Amniotic epithelial cell (primary cell): ENCODE measurements around the gene GARRE1.
"Not testable (repeated sequence)": the region's sequence is repeated elsewhere in the genome, so short reads cannot be mapped to it uniquely, and the experiment has no call there.

ENCODE experiments used
- DNase-seq: peaks from one replicate; pipeline ENCODE4 v3.0.0-alpha.2; 2010; ENCODE audit warnings: low read depth

The GARRE1 gene, protein sequence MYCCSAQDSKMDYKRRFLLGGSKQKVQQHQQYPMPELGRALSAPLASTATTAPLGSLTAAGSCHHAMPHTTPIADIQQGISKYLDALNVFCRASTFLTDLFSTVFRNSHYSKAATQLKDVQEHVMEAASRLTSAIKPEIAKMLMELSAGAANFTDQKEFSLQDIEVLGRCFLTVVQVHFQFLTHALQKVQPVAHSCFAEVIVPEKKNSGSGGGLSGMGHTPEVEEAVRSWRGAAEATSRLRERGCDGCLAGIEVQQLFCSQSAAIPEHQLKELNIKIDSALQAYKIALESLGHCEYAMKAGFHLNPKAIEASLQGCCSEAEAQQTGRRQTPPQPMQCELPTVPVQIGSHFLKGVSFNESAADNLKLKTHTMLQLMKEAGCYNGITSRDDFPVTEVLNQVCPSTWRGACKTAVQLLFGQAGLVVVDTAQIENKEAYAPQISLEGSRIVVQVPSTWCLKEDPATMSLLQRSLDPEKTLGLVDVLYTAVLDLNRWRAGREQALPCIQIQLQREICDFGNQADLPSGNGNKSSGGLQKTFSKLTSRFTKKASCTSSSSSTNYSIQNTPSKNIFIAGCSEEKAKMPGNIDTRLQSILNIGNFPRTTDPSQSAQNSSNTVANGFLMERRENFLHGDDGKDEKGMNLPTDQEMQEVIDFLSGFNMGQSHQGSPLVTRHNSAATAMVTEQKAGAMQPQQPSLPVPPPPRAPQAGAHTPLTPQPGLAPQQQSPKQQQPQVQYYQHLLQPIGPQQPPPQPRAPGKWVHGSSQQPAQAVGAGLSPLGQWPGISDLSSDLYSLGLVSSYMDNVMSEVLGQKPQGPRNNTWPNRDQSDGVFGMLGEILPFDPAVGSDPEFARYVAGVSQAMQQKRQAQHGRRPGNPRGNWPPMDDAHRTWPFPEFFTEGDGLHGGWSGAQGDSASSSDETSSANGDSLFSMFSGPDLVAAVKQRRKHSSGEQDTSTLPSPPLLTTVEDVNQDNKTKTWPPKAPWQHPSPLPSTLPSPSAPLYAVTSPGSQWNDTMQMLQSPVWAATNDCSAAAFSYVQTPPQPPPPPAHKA (N-terminal part only)

DNA sequence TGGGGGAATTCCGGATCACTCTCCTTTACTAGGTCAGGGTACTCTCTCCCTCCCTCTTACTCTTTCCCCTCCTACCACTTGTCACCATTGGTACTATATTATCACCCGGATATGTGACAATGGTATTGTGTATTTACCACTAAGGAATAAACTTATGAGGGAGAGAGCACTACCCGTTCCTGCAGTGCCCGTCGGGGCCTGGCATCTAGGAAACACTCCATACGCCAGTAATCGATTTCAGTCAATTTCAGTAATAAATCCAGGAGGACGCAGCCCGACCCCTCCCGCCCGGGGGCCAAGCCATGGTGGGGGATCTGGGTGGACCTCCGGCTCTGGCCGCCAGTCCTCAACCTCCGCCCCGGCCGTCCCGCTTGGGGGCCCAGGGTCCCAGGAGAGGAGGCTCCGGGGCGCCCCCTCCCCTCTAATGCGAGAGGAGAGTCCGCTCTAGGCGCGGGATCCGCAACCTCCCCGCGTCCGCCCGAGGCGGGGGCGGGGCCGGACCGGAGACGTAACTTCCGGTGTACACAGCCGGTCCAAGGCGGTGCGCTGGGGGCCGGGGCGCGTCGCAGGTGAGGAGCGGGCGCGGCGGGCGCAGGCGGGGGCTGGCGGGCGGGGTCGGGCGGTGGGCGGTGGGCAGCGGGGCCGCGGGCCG lies at the start of gene GARRE1:
TSS of gene GARRE1 (plus strand) at position 509 of the 652 bp plus-strand sequence. CDS start 45,920 bp downstream, outside the sequence.
- peak; percentile 47 for DNase-seq

DNA sequence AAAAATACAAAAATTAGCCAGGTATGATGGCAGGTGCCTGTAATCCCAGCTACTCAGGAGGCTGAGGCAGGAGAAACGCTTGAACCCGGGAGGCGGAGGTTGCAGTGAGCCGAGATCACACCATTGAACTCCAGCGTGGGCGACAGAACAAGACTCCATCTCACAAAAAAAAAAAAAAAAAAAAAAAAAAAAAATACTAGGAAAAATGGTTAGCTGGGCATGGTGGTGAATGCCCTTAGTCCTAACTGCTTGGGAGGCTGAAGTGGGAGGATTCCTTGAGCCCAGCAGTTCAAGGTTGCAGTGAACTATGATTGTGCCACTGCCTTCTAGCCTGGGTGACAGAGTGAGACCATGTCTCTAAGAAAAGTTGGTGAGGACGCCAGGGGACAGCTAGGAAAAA lies 49.0 kb upstream of the GARRE1 start:
- DNase-seq: not testable (repeated sequence)

DNA sequence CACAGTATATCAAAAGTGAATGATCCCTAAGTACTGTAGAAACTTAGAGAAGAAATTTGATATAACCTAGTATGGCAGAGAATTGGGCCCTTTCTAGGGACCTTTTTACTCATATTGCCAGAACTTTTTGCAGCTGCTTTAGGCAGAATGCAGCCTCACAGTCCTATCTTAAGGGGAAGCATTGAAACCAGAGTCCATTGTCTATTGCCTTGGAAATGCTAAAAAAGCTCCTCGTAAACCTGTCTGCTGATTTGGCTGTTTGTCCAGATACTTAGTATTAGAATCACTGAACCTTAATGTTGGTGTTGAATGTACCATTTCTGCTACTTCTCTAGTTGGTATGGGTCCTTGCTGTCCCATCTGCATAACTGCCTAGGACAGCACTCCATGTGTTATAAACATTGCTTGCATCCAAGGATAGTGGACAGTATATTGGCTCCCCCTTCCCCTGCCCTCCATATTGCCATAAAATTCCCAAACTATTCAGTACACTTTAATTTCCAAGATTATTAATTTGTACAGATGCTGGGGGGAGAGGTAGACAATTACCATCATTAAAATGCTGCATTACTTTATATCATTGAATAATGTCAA lies 46.0 kb upstream of the GARRE1 start:
- no peak for DNase-seq

DNA sequence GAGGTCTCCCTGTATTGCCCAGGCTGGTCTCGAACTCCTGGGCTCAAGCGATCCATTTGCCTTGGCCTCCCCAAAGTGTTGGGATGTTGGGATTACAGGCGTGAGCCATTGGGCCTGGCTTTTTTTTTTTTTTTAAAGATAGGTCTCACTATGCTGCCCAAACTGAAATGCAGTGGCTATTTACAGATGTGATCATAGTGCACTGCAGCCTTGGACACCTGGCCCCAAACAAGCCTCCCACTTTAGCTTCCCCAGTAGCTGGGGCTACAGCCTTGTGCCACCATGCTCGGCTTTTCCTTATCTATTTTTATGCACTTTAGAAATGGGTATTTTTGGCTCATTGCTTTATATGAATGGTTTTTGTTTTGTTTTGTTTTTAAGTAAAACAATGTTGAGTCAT lies 44.6 kb upstream of the GARRE1 start:
- no peak for DNase-seq

DNA sequence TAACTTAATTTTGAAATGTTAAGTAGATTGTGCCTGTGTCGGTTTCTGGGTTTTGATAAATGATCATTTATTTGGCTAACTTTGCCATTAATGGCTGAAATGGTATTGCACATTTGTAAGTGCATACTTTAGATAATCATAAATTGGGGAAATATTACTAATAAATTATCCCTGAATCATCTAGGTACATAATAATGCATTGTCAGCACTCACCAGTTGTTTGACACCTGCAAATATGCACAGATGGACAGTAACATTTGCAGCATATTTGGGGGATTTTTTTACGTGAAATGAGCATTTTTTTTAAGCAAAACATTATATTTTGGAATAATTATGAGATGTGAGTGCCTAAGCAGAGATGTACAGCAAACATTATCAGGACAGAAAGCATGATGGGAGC lies 41.1 kb upstream of the GARRE1 start:
- DNase-seq: no peak

DNA sequence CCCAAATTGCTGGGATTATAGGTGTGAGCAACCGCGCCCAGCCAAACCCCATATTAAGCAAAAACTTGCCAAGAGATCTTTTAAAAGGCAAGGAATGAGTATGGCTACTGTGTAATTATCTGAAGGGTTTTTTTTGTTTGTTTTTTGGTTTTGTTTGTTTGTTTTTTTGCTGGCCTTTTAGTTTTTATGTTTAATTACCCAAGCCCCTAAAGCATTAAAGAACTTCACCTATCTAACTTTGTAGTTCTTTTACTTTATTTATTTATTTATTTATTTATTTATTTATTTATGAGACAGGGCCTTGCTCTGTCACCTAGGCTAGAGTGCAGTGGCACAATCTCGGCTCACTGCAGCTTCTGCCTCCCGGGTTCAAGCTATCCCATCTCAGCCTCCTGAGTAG lies 40.3 kb upstream of the GARRE1 start:
- no peak for DNase-seq

DNA sequence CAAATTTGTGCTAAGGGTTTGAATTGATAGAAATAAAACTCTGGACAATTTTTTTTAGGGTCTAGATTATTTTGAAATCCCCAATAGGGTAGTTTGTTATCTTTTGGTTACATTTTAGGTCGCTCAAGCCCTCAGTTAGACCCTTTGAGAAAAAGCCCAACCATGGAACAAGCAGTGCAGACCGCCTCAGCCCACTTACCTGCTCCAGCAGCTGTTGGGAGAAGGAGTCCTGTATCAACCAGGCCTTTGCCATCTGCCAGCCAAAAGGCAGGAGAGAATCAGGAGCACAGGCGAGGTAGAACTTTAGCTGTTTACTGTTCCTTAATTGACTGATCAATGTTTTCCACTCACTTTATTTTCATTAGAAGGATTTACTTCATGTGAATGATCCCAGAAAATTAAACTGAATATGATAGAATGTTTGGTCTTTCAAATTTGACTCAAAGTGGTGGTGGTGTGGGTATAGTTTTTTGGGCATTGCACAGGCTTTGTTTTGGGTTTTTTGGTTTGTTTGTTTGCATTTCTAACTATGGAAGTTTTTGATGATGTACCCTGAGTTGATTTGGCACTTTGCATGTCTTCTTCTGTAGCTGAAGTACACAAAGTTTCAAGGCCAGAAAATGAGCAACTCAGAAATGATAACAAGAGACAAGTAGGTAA lies 39.2 kb upstream of the GARRE1 start:
- DNase-seq: no peak

DNA sequence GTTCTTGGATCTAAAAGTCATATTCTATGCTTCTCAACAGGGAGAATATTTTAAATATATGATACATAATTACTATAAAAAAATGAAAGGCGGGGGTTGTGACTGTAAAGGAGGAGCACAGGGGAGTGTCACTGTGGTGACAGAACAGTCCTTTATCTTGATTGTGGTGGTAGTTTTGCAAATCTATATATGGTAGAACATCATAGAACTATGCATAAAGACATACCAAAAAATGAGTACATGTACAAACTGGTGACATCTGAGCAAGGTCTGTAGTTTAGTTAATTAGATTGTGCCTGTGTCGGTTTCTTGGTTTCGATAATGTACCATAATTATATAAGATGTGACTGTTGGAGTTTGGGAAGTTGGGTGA lies 38.7 kb upstream of the GARRE1 start:
- no peak for DNase-seq

DNA sequence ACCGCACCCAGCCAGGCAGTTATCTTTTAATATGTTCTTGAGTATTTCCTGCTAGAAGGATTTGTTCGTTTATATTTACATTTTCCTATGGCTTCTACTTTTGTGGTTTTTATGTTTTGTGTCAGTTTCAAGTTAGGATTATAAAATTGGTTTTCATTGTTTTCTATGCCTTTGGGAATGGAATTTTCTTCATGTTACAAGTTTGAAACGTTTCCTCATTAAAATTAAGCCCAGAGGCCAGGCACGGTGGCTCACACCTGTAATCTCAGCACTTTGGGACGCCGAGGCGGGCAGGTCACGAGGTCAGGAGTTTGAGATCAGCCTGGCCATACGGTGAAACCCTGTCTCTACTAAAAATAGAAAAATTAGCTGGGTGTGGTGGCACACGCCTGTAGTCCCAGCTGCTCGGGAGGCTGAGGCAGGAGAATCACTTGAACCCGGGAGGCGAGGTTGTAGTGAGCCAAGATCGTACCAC lies 37.6 kb upstream of the GARRE1 start:
- DNase-seq: not testable (repeated sequence)

DNA sequence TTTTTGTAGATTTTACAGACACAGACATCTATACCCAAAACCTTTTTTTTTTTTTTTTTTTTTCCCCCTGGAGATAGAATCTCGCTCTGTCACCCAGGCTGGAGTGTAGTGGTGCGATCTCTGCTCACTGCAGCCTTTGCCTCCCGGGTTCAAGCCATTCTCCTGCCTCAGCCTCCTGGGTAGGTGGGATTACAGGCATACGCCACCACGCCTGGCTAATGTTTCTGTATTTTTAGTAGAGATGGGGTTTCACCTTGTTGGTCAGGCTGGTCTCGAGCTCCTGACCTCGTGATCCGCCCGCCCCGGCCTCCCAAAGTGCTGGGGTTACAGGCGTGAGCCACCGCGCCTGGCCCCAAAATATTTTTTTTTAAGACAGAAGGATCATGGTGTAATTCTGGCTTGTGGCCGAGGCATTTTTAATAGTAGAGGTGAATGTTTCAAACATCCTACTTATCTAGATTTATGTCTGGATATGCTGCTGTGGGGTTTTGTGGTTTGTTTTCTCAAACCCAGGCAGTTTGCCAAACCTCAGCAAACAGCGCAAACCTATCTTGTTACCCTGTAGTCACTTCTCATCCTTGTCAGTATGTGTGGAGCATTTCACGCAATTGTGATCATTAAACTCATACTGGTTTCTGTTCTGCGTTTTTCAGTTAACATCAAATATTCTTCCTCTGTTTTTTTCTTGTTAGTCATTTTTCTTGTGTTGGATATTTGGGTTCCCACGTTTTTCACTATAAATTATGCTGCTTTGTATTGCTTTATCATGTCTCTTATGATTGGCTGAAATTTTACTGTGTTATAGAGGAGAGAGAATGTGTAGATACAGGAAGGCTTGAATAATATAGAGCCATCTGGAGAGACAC lies 36.2 kb upstream of the GARRE1 start:
- peak; percentile 99 for DNase-seq

DNA sequence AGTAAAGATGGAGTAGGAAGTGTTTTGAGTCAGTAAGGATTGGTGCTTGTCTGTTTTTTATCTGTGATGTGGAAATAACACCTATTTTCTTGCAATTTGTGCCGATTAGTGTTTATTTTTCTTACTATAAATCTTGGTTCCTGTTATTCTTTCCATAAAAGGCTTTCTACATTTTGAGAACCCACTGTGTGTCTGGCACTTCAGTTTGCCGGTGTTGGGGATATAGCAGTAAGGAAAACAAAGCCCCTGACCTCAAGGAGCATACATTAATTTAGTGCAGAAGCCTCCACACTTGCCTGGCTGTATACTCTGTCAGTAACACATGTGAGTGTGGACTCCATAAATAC lies 35.6 kb upstream of the GARRE1 start:
- no peak for DNase-seq

DNA sequence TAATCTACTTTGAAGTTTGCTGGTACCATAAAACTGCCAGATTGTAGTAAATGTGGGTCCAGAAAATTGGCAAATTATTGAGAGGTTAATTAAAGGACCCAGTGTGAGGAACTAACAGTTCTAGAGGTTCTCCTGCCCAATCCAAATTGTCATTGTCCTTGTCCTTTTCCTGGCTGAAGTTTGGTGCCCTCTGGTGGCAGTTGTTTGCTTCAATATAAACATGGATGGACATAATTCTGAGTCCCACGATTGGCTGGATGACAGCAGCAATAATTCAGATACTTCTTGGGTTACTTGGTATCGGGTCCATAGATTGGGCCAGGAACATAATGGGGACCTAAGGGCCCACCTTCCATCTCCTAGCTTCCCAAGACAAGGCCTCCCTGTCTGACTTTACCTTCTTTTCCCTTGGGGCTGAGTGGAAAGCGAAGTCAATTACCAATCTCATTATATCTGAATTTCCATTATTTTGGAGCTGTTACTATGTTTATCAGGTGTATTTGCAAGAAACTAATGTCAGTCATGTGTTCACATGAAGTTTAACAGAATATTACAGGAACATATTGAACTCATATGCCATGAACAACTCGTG lies 33.8 kb upstream of the GARRE1 start:
- DNase-seq: peak; percentile 37

DNA sequence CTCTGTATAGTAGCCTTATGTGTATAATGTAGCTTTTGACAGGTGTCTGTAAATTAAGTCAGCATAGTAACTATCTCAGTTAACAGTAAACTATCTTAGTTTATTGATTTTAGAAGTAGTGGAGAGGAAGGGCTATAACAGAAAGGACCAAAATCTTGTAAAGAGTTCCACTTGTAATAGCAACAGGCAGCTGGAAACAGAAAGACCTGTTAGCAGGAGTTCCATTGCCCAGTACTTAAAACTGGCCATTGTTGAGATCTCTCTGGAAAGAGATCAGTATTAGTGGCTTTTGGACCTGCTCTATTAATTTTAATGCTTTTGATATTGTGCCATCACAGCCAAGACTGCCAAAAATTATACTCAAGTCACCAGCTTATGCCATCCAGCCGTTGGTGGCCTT lies 32.0 kb upstream of the GARRE1 start:
- DNase-seq: no peak

DNA sequence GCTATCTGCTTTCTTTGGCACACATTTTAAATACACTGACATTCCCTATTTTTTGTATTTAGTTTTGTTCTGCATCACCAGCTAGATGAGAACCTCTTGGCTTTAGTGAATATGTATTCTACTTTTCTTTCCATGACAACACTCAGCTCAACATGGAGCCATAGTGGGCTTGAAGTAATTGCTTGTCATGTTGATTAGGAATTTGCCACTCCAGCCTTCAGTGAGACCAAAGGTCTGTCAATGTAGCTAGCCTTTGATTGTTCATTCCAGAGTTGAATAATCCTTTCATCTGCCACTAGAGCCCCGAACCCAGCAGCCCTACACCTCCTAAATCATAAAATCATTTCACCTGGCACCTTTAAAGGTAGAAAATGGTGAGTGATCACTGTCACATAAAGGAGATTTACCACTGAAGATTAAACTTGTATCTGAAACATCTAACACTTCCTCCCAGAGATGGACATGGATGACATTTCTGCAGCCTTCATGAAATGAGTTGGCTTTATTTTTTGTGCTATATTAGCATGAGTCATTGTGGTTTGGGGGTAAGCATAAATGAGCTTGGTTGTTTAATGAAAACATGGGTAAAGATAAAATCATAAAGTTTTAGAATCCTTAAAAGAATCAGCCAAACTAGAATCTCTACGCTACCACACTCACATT lies 29.2 kb upstream of the GARRE1 start:
- DNase-seq: peak; percentile 71

DNA sequence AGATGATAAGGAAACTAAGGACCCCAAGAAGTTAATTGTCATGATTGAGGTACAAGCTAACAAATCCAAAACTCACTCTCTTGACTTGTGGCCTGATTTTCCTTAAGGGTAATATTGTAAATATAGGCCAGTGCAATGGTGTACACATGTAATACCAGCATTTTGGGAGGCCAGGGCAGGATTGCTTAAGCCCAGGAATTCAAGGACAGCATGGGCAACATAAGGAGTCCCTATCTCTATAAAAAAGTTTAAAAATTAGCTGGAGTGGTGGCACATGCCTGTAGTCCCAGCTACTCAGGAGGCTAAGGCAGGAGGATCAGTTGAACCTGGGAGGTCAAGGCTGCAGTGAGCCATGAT lies 28.7 kb upstream of the GARRE1 start:
- DNase-seq: peak; percentile 41

DNA sequence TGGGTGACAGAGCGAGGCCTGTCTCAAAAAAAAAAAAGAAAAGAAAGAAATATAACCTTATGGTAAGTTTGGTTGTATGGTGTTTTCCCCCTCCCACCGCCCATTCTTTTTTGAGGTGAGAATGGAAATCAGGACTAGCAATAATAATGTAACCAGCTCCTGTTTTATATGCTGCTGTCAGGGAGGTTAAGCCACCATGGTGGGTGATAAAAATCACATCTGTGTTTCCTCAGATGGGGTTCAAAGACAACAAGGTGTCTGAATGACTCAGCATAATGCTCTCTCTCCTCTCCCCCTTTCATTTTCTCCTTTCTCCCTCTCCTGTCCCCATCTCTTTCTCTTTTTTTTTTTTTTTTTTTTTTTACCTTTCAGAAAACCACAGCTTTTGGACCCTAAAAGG lies 28.3 kb upstream of the GARRE1 start:
- peak; percentile 38 for DNase-seq

DNA sequence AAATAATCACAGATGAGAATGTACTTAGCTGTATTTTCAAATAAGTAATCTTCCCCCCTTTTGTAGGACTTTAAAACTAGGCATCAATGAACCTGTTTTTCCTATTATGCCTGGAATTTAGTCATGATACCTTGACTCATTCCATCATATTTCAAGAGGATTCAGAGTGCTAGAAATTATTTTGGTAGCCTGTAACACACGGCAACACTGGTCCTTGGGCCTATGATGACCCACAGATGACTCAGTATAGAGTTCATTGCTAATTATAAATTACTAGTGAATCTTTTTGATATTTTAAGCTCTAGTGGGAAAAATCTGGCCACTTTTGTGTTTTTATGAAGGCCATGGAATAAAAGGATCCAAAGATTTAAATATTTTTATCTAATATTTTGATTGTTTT lies 26.0 kb upstream of the GARRE1 start:
- peak; percentile 12 for DNase-seq

DNA sequence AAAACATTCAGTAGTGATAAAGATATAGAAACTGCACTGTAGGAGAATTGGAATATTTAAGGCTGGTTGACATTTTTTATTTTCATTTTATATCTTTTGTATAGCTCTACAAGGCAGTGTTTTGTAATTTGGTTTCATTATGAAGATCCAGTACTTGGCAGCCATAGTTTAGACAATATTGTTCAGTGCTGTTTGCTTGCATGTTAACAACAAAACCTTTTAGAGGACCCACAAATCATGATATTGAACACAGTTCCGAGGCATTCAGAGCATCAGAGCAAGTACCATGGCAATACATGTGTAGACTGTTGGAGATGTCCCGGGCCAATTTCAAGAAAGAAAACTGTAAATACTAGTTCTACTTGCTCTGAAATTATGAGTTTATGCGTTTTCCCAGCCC lies 25.6 kb upstream of the GARRE1 start:
- DNase-seq: no peak

DNA sequence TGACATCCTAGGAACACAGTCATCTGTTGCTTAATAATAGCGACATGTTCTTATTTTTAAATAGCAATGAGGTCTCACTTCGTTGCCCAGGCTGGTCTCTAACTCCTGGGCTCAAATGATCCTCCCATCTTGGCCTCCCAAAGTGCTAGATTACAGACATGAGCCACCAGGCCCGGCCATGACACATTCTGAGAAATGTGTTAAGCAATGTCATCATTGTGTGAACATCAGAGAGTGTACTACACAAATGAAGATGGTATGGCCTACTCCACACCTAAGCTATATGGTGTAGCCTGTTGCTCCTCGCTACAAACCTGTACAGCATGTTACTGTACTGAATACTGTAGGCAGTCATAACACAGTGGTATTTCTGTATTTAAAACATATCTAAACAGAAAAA lies 24.6 kb upstream of the GARRE1 start:
- no peak for DNase-seq

DNA sequence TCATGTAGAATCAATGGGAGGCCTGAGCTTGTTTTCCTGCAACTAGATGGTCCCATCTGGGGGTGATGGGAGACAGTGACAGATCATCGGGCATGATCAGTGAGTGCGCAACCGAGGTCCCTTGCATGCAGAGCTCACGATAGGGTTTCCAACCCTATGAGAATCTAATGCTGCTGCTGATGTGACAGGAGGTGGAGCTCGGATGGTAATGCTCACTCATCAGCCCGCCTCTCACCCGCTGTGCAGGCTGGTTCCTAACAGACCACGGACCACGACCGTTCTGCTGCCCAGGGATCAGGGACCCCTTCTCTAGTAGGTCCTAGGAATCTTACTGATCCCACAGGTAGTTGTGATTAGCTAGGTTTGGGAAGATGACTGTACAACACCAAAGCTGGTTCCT lies 23.5 kb upstream of the GARRE1 start:
- no peak for DNase-seq
